ENCODE data around the gene TSPAN31.

TSPAN31 gene

GRCh38 chr12:57761391-57761998 is 16.7 kb downstream of the TSPAN31 start:
- no peak overlapping the region for H3K4me2 ChIP-seq (ENCODE audit: low read length)
- peaks cover 16% of the 10 kb centered on the region for H3F3A ChIP-seq (ENCODE audit: control insufficient read depth, insufficient read depth)
- TF ChIP-seq CTCF (IDR thresholded peaks at IDR 0.05; ENCODE audit: low read depth, low read length, poor library complexity, severe bottlenecking) (no peak), EZH2phosphoT487 (IDR thresholded peaks at IDR 0.05; ENCODE audit: borderline replicate concordance, low read length) (no peak)
- H3K9me2 ChIP-seq (replicated peaks; ENCODE audit: control insufficient read depth, low read length) = no peaks in the 10 kb centered on the region
- peaks cover 24% of the 10 kb centered on the region for H3K27me3 ChIP-seq (ENCODE audit: control insufficient read depth, low read length)
- H3K4me1 ChIP-seq (ENCODE audit: control insufficient read depth, low read length) = peaks cover 39% of the 10 kb centered on the region
- H3K79me2 ChIP-seq (ENCODE audit: control insufficient read depth, low read length) = peaks cover 42% of the 10 kb centered on the region
- H4K20me1 ChIP-seq (ENCODE audit: control insufficient read depth, insufficient read depth, low read depth, low read length) = peaks cover 16% of the 10 kb centered on the region; the same call in 1 of the 2 replicates
- peaks cover 48% of the 10 kb centered on the region for H3K36me3 ChIP-seq (ENCODE audit: control insufficient read depth, low read length)
- H3K4me3 ChIP-seq (ENCODE audit: low read length) = no peak overlapping the region
- H3K27ac ChIP-seq (ENCODE audit: low read depth, low read length) = no peak overlapping the region
- H3K9me3 ChIP-seq (ENCODE audit: control insufficient read depth, insufficient read depth, low read length) = no peaks in the 10 kb centered on the region

GRCh38 chr12:57762463-57762862 is 17.6 kb downstream of the TSPAN31 start:
- H3K4me2 ChIP-seq (ENCODE audit: low read length) = no peak overlapping the region
- no peaks in the 10 kb centered on the region for H3K9me2 ChIP-seq (replicated peaks; ENCODE audit: control insufficient read depth, low read length)
- peaks cover 40% of the 10 kb centered on the region for H3K36me3 ChIP-seq (ENCODE audit: control insufficient read depth, low read length)
- peaks cover 16% of the 10 kb centered on the region; the same call in 1 of the 2 replicates for H4K20me1 ChIP-seq (ENCODE audit: control insufficient read depth, insufficient read depth, low read depth, low read length)
- no peak for TF ChIP-seq CTCF (IDR thresholded peaks at IDR 0.05; ENCODE audit: low read depth, low read length, poor library complexity, severe bottlenecking)
- TF ChIP-seq EZH2phosphoT487 (IDR thresholded peaks at IDR 0.05; ENCODE audit: borderline replicate concordance, low read length) = no peak
- peaks cover 33% of the 10 kb centered on the region for H3K79me2 ChIP-seq (ENCODE audit: control insufficient read depth, low read length)
- H3K4me1 ChIP-seq (ENCODE audit: control insufficient read depth, low read length) = peaks cover 35% of the 10 kb centered on the region
- H3K9me3 ChIP-seq (ENCODE audit: control insufficient read depth, insufficient read depth, low read length) = no peaks in the 10 kb centered on the region
- peaks cover 30% of the 10 kb centered on the region for H3K27me3 ChIP-seq (ENCODE audit: control insufficient read depth, low read length)
- no peak overlapping the region for H3K27ac ChIP-seq (ENCODE audit: low read depth, low read length)
- H3F3A ChIP-seq (ENCODE audit: control insufficient read depth, insufficient read depth) = peaks cover 15% of the 10 kb centered on the region
- H3K4me3 ChIP-seq (ENCODE audit: low read length) = no peak overlapping the region

- TF ChIP-seq CTCF (IDR thresholded peaks at IDR 0.05; ENCODE audit: low read depth, low read length, poor library complexity, severe bottlenecking) (no peak), EZH2phosphoT487 (IDR thresholded peaks at IDR 0.05; ENCODE audit: borderline replicate concordance, low read length) (no peak)
- Histone ChIP-seq H3K4me3 (ENCODE audit: low read length) (peak overlapping the region; percentile 71), H3K79me2 (ENCODE audit: control insufficient read depth, low read length) (peaks cover 17% of the 10 kb centered on the region), H3K27ac (ENCODE audit: low read depth, low read length) (no peak overlapping the region), H3K9me2 (replicated peaks; ENCODE audit: control insufficient read depth, low read length) (no peaks in the 10 kb centered on the region), H3F3A (ENCODE audit: control insufficient read depth, insufficient read depth) (peaks cover 15% of the 10 kb centered on the region), H3K9me3 (ENCODE audit: control insufficient read depth, insufficient read depth, low read length) (no peaks in the 10 kb centered on the region), H3K4me2 (ENCODE audit: low read length) (peak overlapping the region; percentile 90), H3K4me1 (ENCODE audit: control insufficient read depth, low read length) (peaks cover 32% of the 10 kb centered on the region), H3K27me3 (ENCODE audit: control insufficient read depth, low read length) (peaks cover 30% of the 10 kb centered on the region), H3K36me3 (ENCODE audit: control insufficient read depth, low read length) (peaks cover 30% of the 10 kb centered on the region), H4K20me1 (ENCODE audit: control insufficient read depth, insufficient read depth, low read depth, low read length) (peaks cover 16% of the 10 kb centered on the region; the same call in 1 of the 2 replicates)
Measured at GRCh38 chr12:57763881-57764661, 19.2 kb downstream of the TSPAN31 start.

Data from DOHH2 (cell line).